EL (cell line): ENCODE data around the gene UNC5B.
"Not testable (repeated sequence)": the region's sequence is repeated elsewhere in the genome, so short reads cannot be mapped to it uniquely, and the experiment has no call there.

Experiments
- DNase-seq: peaks from one replicate; pipeline ENCODE4 v3.0.0-alpha.2; 2016

Gene UNC5B

DNA sequence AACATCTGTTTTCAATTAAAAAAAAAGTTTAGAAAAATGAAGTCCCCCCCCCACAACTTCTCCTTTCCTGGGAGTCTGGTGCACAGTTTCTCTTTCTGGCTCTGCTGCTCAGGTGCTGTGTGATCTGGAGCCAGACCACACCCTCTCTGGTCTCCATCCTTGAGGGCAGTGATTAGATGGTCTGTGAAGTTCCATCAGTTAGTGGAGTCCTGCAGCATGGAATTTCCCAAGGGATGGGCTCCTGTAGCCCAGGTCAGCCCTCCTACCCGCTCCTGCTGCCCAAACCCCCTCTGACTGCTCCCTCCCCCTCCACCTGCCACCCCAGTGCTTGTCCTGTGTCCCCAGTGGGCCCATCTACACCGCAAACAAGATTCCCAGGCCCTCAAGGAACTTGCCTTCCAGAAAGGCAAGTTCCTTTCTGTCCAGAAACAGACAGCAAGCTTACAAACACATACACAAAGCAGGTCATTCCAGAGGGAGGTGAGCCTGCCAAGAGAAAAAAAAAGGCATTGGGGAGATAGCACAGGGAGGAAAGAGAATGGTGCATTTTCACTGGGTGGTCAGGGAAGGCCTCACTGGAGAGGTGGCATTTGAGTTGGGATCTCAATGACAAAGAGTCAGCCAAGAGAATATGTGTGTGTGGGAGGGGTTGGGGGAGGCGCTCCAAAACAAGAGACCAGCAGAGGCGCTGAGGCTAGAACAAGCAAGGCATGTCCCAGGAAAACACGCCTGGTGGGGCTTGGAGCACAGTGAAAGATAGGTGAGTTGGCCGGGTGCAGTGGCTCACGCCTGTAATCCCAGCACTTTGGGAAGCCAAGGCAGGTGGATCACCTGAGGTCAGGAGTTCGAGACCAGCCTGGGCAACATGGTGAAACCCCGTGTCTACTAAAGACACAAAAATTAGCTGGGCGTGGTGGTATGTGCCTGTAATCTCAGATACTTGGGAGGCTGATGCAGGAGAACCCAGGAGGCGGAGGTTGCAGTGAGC, 57.2 kb downstream of the UNC5B start:
- no peak for DNase-seq

GRCh38 chr10:71270301-71271220, 58.2 kb downstream of the UNC5B start:
- peak; percentile 77 for DNase-seq

DNA sequence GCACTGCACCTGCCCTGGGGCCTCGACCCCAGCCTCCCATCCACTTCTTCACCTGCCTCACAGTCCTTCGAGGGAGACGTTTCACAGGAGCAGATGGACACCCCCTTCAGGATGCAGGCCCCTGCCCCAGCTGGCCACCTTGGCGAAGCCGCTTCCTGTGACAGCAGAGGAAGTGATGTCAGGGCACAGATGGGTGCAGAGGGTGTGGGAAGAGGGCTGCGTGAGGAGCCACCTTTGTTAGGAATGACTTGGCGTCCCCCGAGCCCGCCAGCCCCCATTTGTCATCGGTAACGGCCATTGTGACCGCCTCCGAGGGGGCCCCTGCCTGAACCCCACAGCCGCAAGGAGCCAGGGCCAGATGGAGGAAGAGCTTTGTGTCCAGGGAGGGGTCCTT, 59.3 kb downstream of the UNC5B start:
- DNase-seq, result no peak

DNA sequence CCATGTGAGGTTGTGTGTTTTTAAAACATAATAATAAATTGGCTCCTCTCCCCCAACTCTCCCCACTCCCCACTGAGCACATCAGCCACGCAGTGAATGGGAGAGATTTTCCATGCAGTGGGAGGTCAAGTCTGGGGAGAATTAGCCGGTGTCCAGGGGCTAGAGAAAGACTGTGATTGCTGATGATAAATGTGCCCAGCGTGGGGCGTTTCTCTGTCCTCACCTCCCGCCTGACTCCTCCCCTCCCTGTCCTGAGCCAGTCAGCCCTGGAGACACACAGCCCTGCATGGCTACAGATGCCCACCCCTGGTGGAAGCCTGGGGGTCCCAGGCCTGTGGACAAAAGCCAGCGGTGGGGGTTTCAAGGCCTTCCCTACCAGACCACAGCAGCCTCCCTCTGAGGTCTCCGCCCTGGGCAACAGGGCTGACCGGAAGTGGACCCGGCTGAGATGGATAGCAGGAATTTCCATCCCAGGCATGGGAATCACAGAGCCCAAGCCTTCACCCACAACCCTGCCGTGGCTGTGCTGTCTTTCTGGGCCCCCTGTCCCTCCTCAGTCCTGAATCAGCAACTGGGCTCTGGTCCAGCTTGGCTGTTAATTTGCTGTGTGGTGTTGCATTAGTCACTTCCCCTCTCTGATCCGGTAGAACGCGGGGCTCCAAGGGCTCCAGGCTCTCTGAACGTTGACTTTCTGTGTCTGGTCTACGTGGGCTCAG, 59.8 kb downstream of the UNC5B start:
- DNase-seq, result peak; percentile 75

- DNase-seq, result not testable (repeated sequence)
Measured at GRCh38 chr10:71272974-71273373, 60.6 kb downstream of the UNC5B start.

DNA sequence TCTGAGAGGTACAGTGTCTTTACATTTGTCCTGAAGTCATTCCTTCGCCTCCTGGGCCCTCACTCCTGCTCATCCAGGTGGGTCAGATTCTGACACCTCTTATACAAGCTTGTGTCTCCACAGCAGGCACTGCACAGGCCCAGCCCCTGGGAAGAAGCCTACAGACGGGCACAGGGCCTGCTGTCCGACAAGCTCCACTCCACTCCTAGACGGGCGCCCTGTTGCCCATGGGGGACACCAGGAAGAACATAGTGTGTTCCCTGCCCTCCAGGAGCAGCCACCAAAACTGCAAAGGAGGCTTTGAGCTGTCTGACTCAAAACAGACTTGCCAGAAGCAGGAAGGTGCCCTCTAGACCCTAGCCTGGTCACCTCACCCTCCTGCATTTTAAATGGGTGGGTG, 61.1 kb downstream of the UNC5B start:
- no peak for DNase-seq

GRCh38 chr10:71274901-71275796, 62.8 kb downstream of the UNC5B start:
- DNase-seq, result no peak

DNA sequence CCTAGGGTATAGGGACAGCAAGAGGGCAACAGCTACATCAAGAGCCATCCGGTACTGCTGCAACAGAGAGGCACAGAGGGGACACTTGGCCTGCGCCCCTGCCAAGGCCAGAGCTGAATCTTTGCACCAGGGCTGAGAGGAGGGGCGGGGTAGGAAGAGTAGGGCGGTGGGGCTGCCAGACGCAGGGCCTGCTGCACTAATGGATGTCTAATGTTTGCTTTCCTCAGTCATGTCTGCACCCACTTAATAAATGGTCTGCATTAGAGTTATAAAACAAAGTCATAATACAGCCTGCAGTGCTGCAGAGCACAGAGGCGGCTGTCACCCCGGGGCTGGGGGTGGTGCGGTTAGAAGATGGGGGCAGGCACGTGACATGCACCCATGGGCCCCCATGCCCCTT, 64.5 kb downstream of the UNC5B start:
- no peak for DNase-seq

- no peak for DNase-seq
Measured at GRCh38 chr10:71277914-71278665, 65.7 kb downstream of the UNC5B start.

DNA sequence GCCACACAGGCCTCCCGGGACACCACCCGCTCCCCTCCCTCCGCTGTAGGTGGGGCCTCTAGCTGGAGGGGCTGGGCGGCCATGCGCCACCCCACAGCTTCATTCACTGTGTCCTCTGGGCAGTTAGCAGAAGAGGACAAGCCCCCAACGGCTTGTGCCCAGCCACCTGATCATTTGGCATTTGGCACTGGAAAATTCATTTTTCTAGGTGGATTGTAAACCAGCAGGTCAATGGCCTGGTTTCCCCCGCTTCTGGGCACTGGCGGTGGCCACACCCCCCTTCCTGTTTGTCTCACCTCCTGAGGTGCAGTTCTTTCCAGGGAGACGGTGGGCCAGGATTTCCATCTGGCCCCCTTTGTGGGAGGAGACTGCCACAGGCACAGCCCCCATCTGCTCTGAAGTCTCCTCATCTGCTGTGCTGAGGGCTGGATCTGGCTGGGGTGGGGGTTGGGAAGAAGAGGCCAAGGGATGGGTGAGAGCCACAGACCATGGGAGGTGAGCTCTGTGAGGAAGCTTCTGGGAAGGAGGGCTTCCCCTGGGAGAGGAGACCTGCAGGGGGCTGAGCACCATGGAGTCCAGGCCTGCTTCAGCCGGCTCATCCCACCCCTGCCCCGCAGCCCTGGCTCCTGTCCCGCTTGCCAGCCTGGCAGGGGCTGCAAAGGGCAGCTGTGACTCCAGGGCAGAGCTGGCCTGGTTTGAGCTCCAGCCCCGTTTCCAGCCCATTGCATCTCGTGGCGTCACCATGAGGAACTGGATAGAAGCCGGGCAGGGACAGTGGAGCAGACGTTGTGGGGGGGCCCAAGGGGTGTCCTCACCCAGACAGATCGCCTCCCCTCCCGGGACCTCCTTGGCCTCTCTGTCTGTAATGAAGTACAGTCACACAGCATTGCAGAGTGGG, 66.6 kb downstream of the UNC5B start:
- DNase-seq, result no peak

DNA sequence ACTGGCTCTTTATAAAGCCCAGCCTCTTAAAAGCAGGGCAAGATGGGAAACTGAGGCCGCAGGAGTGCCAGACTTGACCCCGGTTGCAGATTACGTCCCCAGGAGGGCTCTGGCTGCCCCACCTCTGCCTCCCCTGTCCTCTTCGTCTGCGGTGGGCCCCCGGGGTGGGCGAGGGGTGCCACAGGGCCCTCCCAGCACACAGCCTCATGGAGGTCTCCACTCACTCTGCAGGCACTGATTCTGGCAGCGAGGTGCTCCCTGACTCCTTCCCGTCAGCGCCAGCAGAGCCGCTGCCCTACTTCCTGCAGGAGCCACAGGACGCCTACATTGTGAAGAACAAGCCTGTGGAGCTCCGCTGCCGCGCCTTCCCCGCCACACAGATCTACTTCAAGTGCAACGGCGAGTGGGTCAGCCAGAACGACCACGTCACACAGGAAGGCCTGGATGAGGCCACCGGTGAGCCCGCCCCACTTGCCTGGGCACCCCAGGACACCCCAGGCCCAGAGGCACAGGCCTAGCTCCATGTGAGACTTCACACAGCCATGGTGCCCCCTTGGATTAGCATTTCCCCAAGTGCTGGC, 67.3 kb downstream of the UNC5B start:
- no peak for DNase-seq

DNA sequence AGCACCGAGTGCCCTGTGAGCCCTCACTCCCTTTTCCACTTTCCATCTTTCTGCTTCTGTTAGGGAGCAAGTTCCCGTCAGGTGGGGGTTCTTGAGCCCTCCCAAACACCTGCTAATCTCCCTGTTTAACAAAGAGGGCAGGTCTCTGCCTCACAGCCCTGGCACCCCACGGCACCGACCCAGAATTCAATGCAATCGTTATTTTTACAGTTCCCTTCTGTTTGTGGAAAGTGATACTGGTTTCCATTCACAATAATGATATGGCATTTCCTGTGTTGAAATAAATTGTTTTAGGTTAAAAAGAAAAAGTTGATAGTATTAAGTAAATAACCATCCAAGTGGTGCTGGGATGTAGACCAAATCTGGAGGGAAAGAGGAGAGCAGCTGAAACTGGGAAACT, 67.8 kb downstream of the UNC5B start:
- no peak for DNase-seq

GRCh38 chr10:71280825-71281224, 68.5 kb downstream of the UNC5B start:
- no peak for DNase-seq

DNA sequence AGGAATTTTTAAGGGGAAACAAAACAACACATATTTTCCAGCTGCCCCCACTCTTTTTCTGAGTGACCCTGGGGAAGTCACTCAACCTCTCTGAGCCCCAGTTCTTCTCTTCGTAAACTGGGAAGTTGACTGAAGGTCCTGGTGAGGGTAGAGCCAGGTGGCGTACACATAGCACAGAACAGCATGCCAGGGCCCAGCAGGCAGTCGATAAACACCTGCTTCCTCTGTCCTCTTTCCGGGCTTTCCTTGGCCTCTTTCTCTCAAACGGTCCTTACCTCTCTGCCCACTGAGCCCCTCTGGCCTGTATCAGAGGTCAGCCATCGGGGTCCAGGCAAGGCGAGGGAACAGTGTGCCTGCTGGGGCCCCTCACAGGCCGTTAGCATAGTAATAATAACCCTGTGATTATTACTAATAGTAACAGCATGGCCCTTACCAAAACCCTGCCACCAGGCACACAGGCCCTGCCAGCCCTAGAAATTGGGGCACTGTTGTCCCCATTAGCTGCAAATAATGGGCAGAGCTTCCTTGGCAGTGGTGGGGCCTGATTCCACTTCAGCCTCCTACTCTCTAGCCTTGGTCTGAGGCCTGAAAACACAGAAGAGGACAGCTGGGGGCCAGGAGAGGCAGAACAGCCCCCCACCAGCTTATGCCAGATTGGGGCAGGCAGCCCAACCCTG, 69.4 kb downstream of the UNC5B start:
- no peak for DNase-seq

DNA sequence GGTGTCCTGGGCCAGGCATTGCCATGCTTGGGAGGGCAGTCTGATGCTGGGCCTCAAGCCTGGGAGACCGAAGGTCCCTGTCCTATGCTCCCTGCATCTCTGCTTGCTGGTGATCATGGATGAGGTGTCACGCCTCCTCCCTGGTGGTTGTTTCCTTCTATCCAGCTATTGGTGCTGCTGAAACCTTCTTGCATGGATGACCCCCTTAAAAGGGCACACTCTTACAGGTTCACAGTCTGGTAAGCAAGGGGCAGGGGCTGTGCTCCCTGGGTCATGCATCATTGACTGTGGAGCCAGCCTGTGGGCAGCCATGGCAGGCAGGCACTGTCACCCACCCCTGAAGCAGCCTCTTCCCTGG, 69.9 kb downstream of the UNC5B start:
- no peak for DNase-seq

GRCh38 chr10:71283410-71283809, 71.0 kb downstream of the UNC5B start:
- no peak for DNase-seq

- DNase-seq, result no peak
Measured at GRCh38 chr10:71283876-71284275, 71.5 kb downstream of the UNC5B start.

DNA sequence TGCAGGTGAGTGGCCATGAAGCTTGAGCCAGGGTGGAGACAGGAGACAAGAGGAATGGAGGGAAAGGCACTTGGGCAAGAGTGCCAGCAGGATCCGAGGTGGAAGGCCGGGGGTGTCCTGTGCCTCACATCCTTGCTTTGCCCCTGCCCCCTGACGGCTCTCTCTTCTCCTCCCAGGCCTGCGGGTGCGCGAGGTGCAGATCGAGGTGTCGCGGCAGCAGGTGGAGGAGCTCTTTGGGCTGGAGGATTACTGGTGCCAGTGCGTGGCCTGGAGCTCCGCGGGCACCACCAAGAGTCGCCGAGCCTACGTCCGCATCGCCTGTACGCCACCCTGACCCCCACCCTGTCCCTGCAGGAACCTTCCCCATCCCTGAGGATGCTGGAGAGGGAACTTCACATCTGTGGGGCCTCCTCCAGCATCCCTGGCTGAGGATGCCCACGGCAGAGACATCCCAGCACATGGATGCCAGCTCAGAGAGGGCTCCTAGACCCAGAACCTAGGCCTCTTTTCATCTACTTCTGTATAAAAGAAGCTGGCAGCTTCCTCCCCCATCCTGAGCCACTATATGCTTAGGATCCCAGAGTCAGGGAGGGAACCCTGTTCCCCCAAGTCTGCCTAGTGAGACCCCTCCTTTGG, 72.3 kb downstream of the UNC5B start:
- no peak for DNase-seq

DNA sequence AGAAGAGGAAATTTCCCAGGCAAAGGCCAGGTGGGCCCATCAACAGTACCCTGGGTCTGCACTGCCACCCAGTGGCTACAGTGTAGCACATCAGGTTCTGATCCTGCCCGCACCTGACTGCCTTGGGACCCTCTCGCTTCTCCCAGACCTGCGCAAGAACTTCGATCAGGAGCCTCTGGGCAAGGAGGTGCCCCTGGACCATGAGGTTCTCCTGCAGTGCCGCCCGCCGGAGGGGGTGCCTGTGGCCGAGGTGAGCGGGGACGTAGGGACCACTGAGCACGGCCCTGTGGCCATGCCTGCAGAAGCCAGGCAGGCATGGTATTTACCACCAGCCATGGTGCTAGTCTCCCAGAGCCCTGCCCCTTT, 72.8 kb downstream of the UNC5B start:
- peak; percentile 44 for DNase-seq
